ENCODE results near the gene PRCC. TPM values are rescaled to one million over a fixed set of nuclear protein-coding genes. Genes with fewer than 3 reads are reported as not detected.
A peak's percentile ranks its signal among the peaks of the same experiment; 100 is the strongest.

PRCC gene
- total RNA-seq, 1 experiment from 2014 or later = 125 TPM

GRCh38 chr1:156815307-156815826, 48.0 kb downstream of the PRCC start:
- intact Hi-C loops (cut with micrococcal nuclease; ENCODE audit: unreplicated experiment) = no loop called here
- no peak overlapping the region for H3K27ac ChIP-seq (ENCODE audit: low read depth, low read length, poor library complexity, severe bottlenecking)
- POLR2A ChIA-PET (ENCODE audit: low non-redundant PET) = no interaction called here

GRCh38 chr1:156815961-156816422, 48.7 kb downstream of the PRCC start:
- TF ChIP-seq EZH2 (IDR thresholded peaks at IDR 0.05; ENCODE audit: borderline replicate concordance, low read depth, low read length, poor library complexity, severe bottlenecking) = no peak
- TF ChIP-seq CTCF (conservative IDR thresholded peaks at IDR 0.05; ENCODE audit: low read depth, low read length) = no peak
- CTCF ChIA-PET = no interaction called here
- POLR2A ChIA-PET (ENCODE audit: low non-redundant PET) = no interaction called here
- H3K36me3 ChIP-seq (ENCODE audit: insufficient read depth, low read length, poor library complexity, severe bottlenecking) = no peaks in the 10 kb centered on the region
- BruUV-seq (replicated peaks) = no TSS peak
- no peak for DNase-seq (ENCODE audit: low spot score)
- intact Hi-C loops (cut with micrococcal nuclease; ENCODE audit: unreplicated experiment) = no loop called here
- H3K4me1 ChIP-seq (ENCODE audit: insufficient read depth, low read length, poor library complexity, severe bottlenecking) = peaks cover 31% of the 10 kb centered on the region
- no peaks in the 10 kb centered on the region for H3K9me3 ChIP-seq (ENCODE audit: low read depth, low read length, poor library complexity, severe bottlenecking)
- H3K4me3 ChIP-seq (ENCODE audit: low read depth, low read length, poor library complexity, severe bottlenecking) = no peak overlapping the region
- no peaks in the 10 kb centered on the region for H3K27me3 ChIP-seq (replicated peaks; ENCODE audit: insufficient read depth, low read depth, low read length, poor library complexity)
- H3K27ac ChIP-seq (ENCODE audit: low read depth, low read length, poor library complexity, severe bottlenecking) = no peak overlapping the region

More at GRCh38 chr1:156815307-156815826, 48.0 kb downstream of the PRCC start:
- Histone ChIP-seq H3K4me1 (ENCODE audit: insufficient read depth, low read length, poor library complexity, severe bottlenecking) (peaks cover 31% of the 10 kb centered on the region), H3K9me3 (ENCODE audit: low read depth, low read length, poor library complexity, severe bottlenecking) (no peaks in the 10 kb centered on the region), H3K36me3 (ENCODE audit: insufficient read depth, low read length, poor library complexity, severe bottlenecking) (no peaks in the 10 kb centered on the region), H3K4me3 (ENCODE audit: low read depth, low read length, poor library complexity, severe bottlenecking) (no peak overlapping the region), H3K27me3 (replicated peaks; ENCODE audit: insufficient read depth, low read depth, low read length, poor library complexity) (no peaks in the 10 kb centered on the region)
- BruUV-seq (replicated peaks) = no TSS peak
- TF ChIP-seq EZH2 (IDR thresholded peaks at IDR 0.05; ENCODE audit: borderline replicate concordance, low read depth, low read length, poor library complexity, severe bottlenecking) (no peak), CTCF (conservative IDR thresholded peaks at IDR 0.05; ENCODE audit: low read depth, low read length) (no peak)
- no peak for DNase-seq (ENCODE audit: low spot score)
- CTCF ChIA-PET = no interaction called here

GRCh38 chr1:156816561-156817328, 49.4 kb downstream of the PRCC start, which contains the start of gene SH2D2A:
Gene SH2D2A, minus strand, starts transcription at chr1:156816848. Its CDS starts 140 bp downstream, at chr1:156816708.
- no peaks in the 10 kb centered on the region for H3K9me3 ChIP-seq (ENCODE audit: low read depth, low read length, poor library complexity, severe bottlenecking)
- H3K4me3 ChIP-seq (ENCODE audit: low read depth, low read length, poor library complexity, severe bottlenecking) = no peak within 1 kb of the TSS
- H3K27ac ChIP-seq (ENCODE audit: low read depth, low read length, poor library complexity, severe bottlenecking) = no peak within 1 kb of the TSS
- ChIA-PET POLR2A (ENCODE audit: low non-redundant PET) (no interaction called here), CTCF (no interaction called here)
- no TSS peak for BruUV-seq (replicated peaks)
- peaks cover 31% of the 10 kb centered on the region for H3K4me1 ChIP-seq (ENCODE audit: insufficient read depth, low read length, poor library complexity, severe bottlenecking)
- TF ChIP-seq CTCF (conservative IDR thresholded peaks at IDR 0.05; ENCODE audit: low read depth, low read length) = no peak
- TF ChIP-seq EZH2 (IDR thresholded peaks at IDR 0.05; ENCODE audit: borderline replicate concordance, low read depth, low read length, poor library complexity, severe bottlenecking) = no peak
- intact Hi-C loops (cut with micrococcal nuclease; ENCODE audit: unreplicated experiment) = no loop called here
- no peaks in the 10 kb centered on the region for H3K36me3 ChIP-seq (ENCODE audit: insufficient read depth, low read length, poor library complexity, severe bottlenecking)
- H3K27me3 ChIP-seq (replicated peaks; ENCODE audit: insufficient read depth, low read depth, low read length, poor library complexity) = no peaks in the 10 kb centered on the region
- DNase-seq (ENCODE audit: low spot score) = peak; percentile 79
